HUDEP-2 (cell line): ENCODE data around the gene C19orf81.

Experiments used
- DNase-seq, 76 experiments: peaks; one replicate each; lab custom pipeline; 2025; ENCODE audit not compliant: unreplicated experiment in 76 of 76; lab: John Stamatoyannopoulos, UW

Gene C19orf81

DNA sequence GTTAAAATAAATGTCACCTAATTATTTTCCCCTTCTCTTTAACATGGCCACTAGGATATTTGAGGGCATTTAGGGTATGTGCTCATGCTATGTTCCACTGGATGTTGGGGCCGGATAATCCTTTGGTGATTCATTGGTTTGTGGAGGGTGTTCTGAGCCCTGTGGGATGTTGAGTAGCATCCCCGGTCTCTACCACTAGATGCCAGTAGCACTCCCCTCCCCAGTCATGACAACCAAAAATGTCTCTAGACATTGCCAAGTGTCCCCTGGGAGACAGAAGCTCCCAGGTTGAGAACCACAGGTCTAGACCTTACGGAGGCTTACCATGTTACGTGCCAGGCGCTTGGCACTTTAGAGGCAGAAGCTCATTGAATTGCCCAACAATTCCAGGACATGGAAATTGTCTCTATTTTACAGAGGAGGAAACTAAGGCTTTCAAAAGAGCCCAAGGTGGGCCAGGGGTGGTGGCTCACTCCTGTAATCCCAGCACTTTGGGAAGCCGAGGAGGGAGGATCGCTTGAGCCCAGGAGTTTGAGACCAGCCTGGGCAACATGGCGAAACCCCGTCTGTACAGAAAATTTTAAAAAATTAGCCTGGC lies 56.3 kb downstream of the C19orf81 start:
- DNase-seq = peak in 51 of 76 experiments; percentile 5 to 77 (median 41)

DNA sequence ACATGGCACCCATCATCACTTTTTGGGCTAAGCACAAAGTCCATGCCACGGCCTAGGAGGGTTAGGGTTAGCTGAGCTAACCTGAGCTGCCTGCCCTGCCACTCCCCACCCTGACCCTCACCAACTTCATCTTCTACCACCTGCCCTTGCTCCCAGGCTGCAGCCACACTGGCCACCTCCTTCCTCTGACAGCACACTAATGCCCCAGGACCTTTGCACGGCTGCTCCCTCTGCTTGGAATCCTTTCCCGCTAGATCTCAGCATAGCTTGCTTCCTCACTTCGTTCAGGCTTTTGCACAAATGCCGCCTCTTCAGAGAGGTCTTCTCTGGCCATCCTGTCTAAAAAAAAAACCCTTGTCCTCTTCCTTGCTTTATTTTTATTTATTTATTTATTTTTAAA lies 57.1 kb downstream of the C19orf81 start:
- DNase-seq = no peak

DNA sequence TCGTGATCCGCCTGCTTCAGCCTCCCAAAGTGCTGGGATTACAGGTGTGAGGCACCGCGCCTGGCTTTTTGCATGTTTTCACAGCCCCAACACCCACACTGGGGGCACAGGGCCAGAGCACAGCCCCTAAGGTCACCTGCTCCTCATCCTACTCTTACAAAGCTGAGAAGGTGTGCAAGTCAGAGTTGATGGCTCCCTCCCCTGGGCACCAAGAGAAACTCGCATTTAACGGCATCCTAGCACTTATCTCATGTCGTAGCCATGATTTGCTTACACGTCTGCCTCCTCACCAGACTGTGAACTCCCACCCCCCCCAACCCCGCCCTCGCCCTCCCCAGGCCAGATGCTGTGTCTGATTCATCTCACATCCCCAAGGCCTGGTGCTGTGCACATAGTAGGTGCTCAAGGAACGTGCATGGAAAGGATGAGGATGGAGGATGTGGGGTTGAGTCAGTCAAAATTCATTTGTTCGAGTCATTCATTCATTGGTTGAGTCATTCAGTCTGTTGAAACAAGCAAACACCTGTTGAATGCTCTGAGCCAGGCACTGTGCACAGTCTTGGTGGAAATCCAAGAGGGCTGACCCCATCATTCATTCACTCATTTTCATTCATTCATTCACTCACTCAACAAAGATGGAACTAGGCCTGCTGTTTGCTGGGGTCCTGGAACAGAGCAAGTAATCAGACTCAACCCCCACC lies 59.1 kb downstream of the C19orf81 start:
- no peak for DNase-seq
